Type B pancreatic cell (in vitro differentiated cells): ENCODE data around the gene ARMC12. TPM values are rescaled to one million over a fixed set of nuclear protein-coding genes. Genes with fewer than 3 reads are reported as not detected.

Experiments used
- DNase-seq: peaks from one replicate; pipeline ENCODE4 v3.0.0; 2021; ENCODE audit warnings: mixed read lengths; ENCODE audit not compliant: unreplicated experiment; ENCODE audit errors: extremely low spot score
- H3K27ac Mint-ChIP-seq: 2 replicates; pipeline ENCODE4 v1.8.0; 2021; ENCODE audit warnings: mild to moderate bottlenecking, mixed read lengths
- H3K27me3 Mint-ChIP-seq: 2 replicates; pipeline ENCODE4 v1.8.0; 2021; ENCODE audit warnings: mixed read lengths
- H3K36me3 Mint-ChIP-seq: 2 replicates; pipeline ENCODE4 v1.8.0; 2021; ENCODE audit warnings: mixed read lengths
- H3K4me1 Mint-ChIP-seq: one replicate; pipeline ENCODE4 v1.8.0; 2021; ENCODE audit warnings: mixed read lengths; ENCODE audit not compliant: unreplicated experiment
- H3K4me3 Mint-ChIP-seq: 2 replicates; pipeline ENCODE4 v1.8.0; 2021; ENCODE audit warnings: mild to moderate bottlenecking, mixed read lengths
- H3K9me3 Mint-ChIP-seq: 2 replicates; pipeline ENCODE4 v1.8.0; 2021; ENCODE audit warnings: mixed read lengths
- total RNA-seq: library from RNA; stranded (reverse); gene quantifications from 2 replicates; pipeline ENCODE4 v1.2.1, GENCODE V29; 2021; ENCODE audit warnings: low replicate concordance
- TF ChIP-seq, protein P1 (sequence below): fragments of 200-600 bp; sonication (generic); conservative IDR thresholded peaks from 2 replicates; pipeline ENCODE4 v1.5.0; 2021; ENCODE audit warnings: antibody characterized with exemption, mild to moderate bottlenecking

The ARMC12 gene
- total RNA-seq, 1 donor from 2014 or later = 1.8 TPM

DNA sequence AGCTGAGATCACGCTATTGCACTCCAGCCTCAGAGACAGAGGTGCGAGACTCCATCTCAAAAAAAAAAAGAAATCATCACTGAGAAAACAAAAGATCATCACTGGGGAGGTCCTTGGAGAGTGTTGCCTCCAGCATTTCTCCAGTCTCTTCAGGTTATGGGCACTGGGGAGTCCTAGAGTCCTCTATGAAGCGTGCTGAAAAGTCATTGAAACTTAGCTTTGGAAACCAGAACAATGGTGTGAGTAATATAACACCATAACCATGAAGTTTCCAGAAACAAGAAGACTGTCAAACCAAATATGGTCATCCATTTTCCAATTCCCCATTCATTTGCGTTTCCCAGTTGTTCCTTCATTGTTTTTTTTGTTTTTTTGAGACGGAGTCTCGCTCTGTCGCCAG is 13.7 kb downstream of the ARMC12 start:
- Mint-ChIP-seq H3K9me3 (peaks cover 6% of the 10 kb centered on the region), H3K4me1 (no peaks in the 10 kb centered on the region), H3K27me3 (peaks cover 3% of the 10 kb centered on the region), H3K36me3 (no peaks in the 10 kb centered on the region), H3K4me3 (no peak overlapping the region), H3K27ac (no peak overlapping the region)
- TF ChIP-seq, protein P1, sequence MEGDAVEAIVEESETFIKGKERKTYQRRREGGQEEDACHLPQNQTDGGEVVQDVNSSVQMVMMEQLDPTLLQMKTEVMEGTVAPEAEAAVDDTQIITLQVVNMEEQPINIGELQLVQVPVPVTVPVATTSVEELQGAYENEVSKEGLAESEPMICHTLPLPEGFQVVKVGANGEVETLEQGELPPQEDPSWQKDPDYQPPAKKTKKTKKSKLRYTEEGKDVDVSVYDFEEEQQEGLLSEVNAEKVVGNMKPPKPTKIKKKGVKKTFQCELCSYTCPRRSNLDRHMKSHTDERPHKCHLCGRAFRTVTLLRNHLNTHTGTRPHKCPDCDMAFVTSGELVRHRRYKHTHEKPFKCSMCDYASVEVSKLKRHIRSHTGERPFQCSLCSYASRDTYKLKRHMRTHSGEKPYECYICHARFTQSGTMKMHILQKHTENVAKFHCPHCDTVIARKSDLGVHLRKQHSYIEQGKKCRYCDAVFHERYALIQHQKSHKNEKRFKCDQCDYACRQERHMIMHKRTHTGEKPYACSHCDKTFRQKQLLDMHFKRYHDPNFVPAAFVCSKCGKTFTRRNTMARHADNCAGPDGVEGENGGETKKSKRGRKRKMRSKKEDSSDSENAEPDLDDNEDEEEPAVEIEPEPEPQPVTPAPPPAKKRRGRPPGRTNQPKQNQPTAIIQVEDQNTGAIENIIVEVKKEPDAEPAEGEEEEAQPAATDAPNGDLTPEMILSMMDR = no peak
- no peak for DNase-seq

- Mint-ChIP-seq H3K27ac (no peak overlapping the region), H3K36me3 (no peaks in the 10 kb centered on the region), H3K27me3 (peaks cover 6% of the 10 kb centered on the region), H3K9me3 (peaks cover 4% of the 10 kb centered on the region), H3K4me1 (no peaks in the 10 kb centered on the region), H3K4me3 (no peak overlapping the region)
- DNase-seq = no peak
- TF ChIP-seq, protein P1 = no peak
Measured at GRCh38 chr6:35751594-35751993, 14.8 kb downstream of the ARMC12 start.

GRCh38 chr6:35752330-35752729 is 15.5 kb downstream of the ARMC12 start:
- no peaks in the 10 kb centered on the region for H3K36me3 Mint-ChIP-seq
- TF ChIP-seq, protein P1 = no peak
- H3K4me3 Mint-ChIP-seq = no peak overlapping the region
- DNase-seq = no peak
- no peak overlapping the region for H3K27ac Mint-ChIP-seq
- peaks cover 6% of the 10 kb centered on the region for H3K27me3 Mint-ChIP-seq
- no peaks in the 10 kb centered on the region for H3K9me3 Mint-ChIP-seq
- no peaks in the 10 kb centered on the region for H3K4me1 Mint-ChIP-seq

DNA sequence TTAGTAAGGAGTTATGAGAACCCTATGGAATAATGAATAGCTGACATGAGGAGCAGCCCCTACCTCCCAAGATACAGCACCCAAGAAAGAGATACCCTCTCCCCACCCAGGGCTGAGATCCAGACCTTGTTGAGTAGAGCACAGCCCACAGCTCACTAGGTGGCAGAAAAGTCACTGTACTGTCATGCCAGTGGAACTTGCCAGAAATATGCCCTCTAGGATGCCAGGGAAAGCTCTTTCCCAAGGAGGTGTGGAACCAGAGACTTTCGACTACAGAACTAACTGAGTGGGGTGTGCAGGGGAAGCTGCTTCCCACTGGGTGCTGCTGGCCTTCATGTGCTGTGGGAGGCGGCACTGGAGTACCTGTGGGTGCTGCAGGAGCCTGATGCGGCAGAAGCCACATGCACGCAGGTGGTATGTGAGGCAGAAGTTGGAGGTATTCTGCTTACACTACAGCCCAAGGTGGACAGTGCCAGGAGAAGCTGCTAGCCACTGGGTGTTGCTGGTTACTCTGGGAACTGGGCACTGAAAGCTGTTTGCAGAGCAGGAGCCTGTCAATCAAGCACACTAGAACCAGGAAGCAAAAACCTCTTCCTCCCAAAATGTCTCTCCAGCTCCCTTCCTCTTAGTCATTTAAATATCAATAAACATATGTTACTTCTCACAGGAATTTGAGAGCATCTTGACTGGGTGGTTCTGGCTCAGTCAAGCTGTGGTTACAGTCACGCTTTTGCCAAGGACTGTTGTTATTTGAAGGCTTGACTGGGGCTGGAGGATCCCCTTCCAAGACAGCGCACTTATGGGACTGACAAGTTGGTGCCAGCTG is 17.8 kb downstream of the ARMC12 start:
- TF ChIP-seq, protein P1 = no peak
- H3K4me3 Mint-ChIP-seq = no peak overlapping the region
- H3K36me3 Mint-ChIP-seq = no peaks in the 10 kb centered on the region
- H3K9me3 Mint-ChIP-seq = no peaks in the 10 kb centered on the region
- no peaks in the 10 kb centered on the region for H3K4me1 Mint-ChIP-seq
- no peak for DNase-seq
- H3K27ac Mint-ChIP-seq = no peak overlapping the region
- H3K27me3 Mint-ChIP-seq = peaks cover 15% of the 10 kb centered on the region

- no peaks in the 10 kb centered on the region for H3K9me3 Mint-ChIP-seq
- peaks cover 19% of the 10 kb centered on the region for H3K27me3 Mint-ChIP-seq
- no peaks in the 10 kb centered on the region for H3K36me3 Mint-ChIP-seq
- no peak for DNase-seq
- no peak overlapping the region for H3K4me3 Mint-ChIP-seq
- no peaks in the 10 kb centered on the region for H3K4me1 Mint-ChIP-seq
- TF ChIP-seq, protein P1 = no peak
- H3K27ac Mint-ChIP-seq = no peak overlapping the region
Measured at GRCh38 chr6:35755278-35755924, 18.6 kb downstream of the ARMC12 start.
